B cell (primary cell): Measurements from ENCODE around the gene PTPRN2. TPM values are rescaled to one million over a fixed set of nuclear protein-coding genes. Genes with fewer than 3 reads are reported as not detected.

Source experiments
- ATAC-seq: fragments of 200-7000 bp; cut with Tn5 transposase; one replicate; pipeline ENCODE4 v1.10.0; 2021; ENCODE audit warnings: low read depth, mild to moderate bottlenecking, moderate number of reproducible peaks, moderate library complexity
- CTCF ChIA-PET: fragments of 350-600 bp; sonication (Branson Sonifier 250); formaldehyde crosslinking; loops from one replicate; lab custom pipeline; 2021; ENCODE audit warnings: antibody characterized with exemption, inconsistent platforms; lab: Charles Lee
- POLR2A ChIA-PET: fragments of 350-600 bp; sonication (Branson Sonifier 250); formaldehyde crosslinking; loops from one replicate; lab custom pipeline; 2021; ENCODE audit warnings: antibody characterized with exemption; lab: Charles Lee
- DNase-seq: peaks from one replicate; pipeline ENCODE4 v3.0.0; 2013
- H2AFZ ChIP-seq: 2 replicates; pipeline ENCODE4 v1.6.1; 2012; ENCODE audit warnings: mild to moderate bottlenecking, low read depth, low read length; ENCODE audit not compliant: insufficient read depth, poor library complexity, severe bottlenecking
- H3K27ac ChIP-seq, 2 donors: 1 replicate in 1 of 2; 2 replicates in 1 of 2; pipeline ENCODE4 v1.5.1; 2012 to 2013; ENCODE audit warnings: low read length in 2 of 2, mild to moderate bottlenecking in 2 of 2, moderate library complexity in 1 of 2
- H3K27me3 ChIP-seq, 4 experiments: fragments of 200-600 bp in 1 of 4; sonication (generic) in 1 of 4; replicated peaks in 1 of 4; 1 replicate in 2 of 4; 2 replicates in 2 of 4; pipeline versions ENCODE4 v1.6.1 to v1.7.0; 2013 to 2016; ENCODE audit warnings: low read length in 3 of 4, mild to moderate bottlenecking in 2 of 4, mixed read lengths in 1 of 4, moderate library complexity in 1 of 4; ENCODE audit not compliant: insufficient read depth in 4 of 4, control insufficient read depth in 3 of 4; ENCODE audit errors: control extremely low read depth in 1 of 4
- H3K36me3 ChIP-seq, 2 experiments: replicated peaks in 1 of 2; 1 replicate in 1 of 2; 2 replicates in 1 of 2; pipeline versions ENCODE4 v1.6.1 to v1.7.1; 2013; ENCODE audit warnings: low read length in 1 of 2; ENCODE audit not compliant: insufficient read depth in 2 of 2, control insufficient read depth in 1 of 2; ENCODE audit errors: control extremely low read depth in 1 of 2, extremely low read depth in 1 of 2
- H3K4me1 ChIP-seq, 2 donors: fragments of 200-600 bp in 1 of 2; sonication (generic) in 1 of 2; 1 replicate in 1 of 2; 2 replicates in 1 of 2; pipeline versions ENCODE4 v1.5.1 to v1.6.1; 2013 to 2017; ENCODE audit warnings: low read length in 2 of 2; ENCODE audit not compliant: control insufficient read depth in 2 of 2, insufficient read depth in 2 of 2
- H3K4me2 ChIP-seq: replicated peaks from 2 replicates; pipeline ENCODE3; 2012; ENCODE audit warnings: mild to moderate bottlenecking, low read depth, low read length; ENCODE audit not compliant: poor library complexity, severe bottlenecking
- H3K4me3 ChIP-seq, 5 experiments: fragments of 200-600 bp in 1 of 5; sonication (generic) in 1 of 5; 1 replicate in 3 of 5; 2 replicates in 2 of 5; pipeline versions ENCODE4 v1.5.1 to v1.7.0; 2011 to 2016; ENCODE audit warnings: low read length in 4 of 5, mild to moderate bottlenecking in 4 of 5, low read depth in 2 of 5, control low read depth in 1 of 5, moderate library complexity in 1 of 5; ENCODE audit not compliant: insufficient read depth in 1 of 5; ENCODE audit errors: control extremely low read depth in 1 of 5, extremely low read depth in 1 of 5
- H3K79me2 ChIP-seq: fragments of 200-600 bp; sonication (generic); one replicate; pipeline ENCODE4 v1.6.0; 2016; ENCODE audit warnings: low read length; ENCODE audit not compliant: control insufficient read depth, insufficient read depth
- H3K9ac ChIP-seq: fragments of 200-600 bp; sonication (generic); 2 replicates; pipeline ENCODE4 v1.6.1; 2017; ENCODE audit warnings: mild to moderate bottlenecking, low read length, moderate library complexity
- H3K9me3 ChIP-seq, 3 donors: one replicate each; pipeline versions ENCODE4 v1.6.1 to v1.7.1; 2013; ENCODE audit warnings: low read length in 2 of 3; ENCODE audit not compliant: control insufficient read depth in 2 of 3, insufficient read depth in 1 of 3; ENCODE audit errors: control extremely low read depth in 1 of 3
- H4K20me1 ChIP-seq: 2 replicates; pipeline ENCODE4 v1.6.0; 2012; ENCODE audit warnings: mild to moderate bottlenecking, low read length; ENCODE audit not compliant: insufficient read depth, control insufficient read depth, poor library complexity, severe bottlenecking
- H3K27ac Mint-ChIP-seq: one replicate; pipeline ENCODE4 v1.8.0; 2021; ENCODE audit warnings: mixed read lengths
- H3K27me3 Mint-ChIP-seq: one replicate; pipeline ENCODE4 v1.8.0; 2021; ENCODE audit warnings: mixed read lengths
- H3K4me1 Mint-ChIP-seq: one replicate; pipeline ENCODE4 v1.8.0; 2021; ENCODE audit warnings: mixed read lengths
- H3K4me3 Mint-ChIP-seq: one replicate; pipeline ENCODE4 v1.8.0; 2021; ENCODE audit warnings: mixed read lengths
- H3K9me3 Mint-ChIP-seq: one replicate; pipeline ENCODE4 v1.8.0; 2022; ENCODE audit warnings: mixed read lengths; ENCODE audit not compliant: insufficient read depth
- EZH2 ChIP-seq: IDR thresholded peaks from 2 replicates; pipeline ENCODE4 v1.6.1; 2012; ENCODE audit warnings: borderline replicate concordance, low read depth, mild to moderate bottlenecking, moderate library complexity, low read length; ENCODE audit not compliant: insufficient read depth, poor library complexity, severe bottlenecking
- WGBS: methylation state at CpG from one replicate; pipeline ENCODE4 v1.1.5; 2013; ENCODE audit warnings: missing lambda C conversion rate; ENCODE audit not compliant: insufficient coverage; 5-methylcytosine and 5-hydroxymethylcytosine counted together
- intact Hi-C: fragments of 100-400 bp; cut with micrococcal nuclease; formaldehyde crosslinking; loops from one replicate; pipeline ENCODE4 v1.10.0; 2022
- polyA plus RNA-seq: library from polyadenylated mRNA; depleted of rRNA; stranded (reverse); fragments of >200 nt; gene quantifications from 2 replicates; pipeline ENCODE4 v1.2.3, GENCODE V29; 2012
- total RNA-seq, 2 donors: library from RNA; stranded (reverse); fragments of 120-200 nt in 1 of 2; gene quantifications; 1 replicate in 1 of 2; 2 replicates in 1 of 2; pipeline versions ENCODE4 v1.2.3 to v1.2.4, GENCODE V29; 2013 to 2022
- TF ChIP-seq, protein P1 (sequence below): fragments of 200-600 bp; IDR thresholded peaks from one replicate; pipeline ENCODE4 v1.8.0; 2022; ENCODE audit warnings: antibody characterized with exemption, mild to moderate bottlenecking

The PTPRN2 gene
- total and polyA plus RNA-seq, 2 donors (not counting 1 experiment from before 2014, with no cell fraction given): 2.0 to 5.0 TPM

DNA sequence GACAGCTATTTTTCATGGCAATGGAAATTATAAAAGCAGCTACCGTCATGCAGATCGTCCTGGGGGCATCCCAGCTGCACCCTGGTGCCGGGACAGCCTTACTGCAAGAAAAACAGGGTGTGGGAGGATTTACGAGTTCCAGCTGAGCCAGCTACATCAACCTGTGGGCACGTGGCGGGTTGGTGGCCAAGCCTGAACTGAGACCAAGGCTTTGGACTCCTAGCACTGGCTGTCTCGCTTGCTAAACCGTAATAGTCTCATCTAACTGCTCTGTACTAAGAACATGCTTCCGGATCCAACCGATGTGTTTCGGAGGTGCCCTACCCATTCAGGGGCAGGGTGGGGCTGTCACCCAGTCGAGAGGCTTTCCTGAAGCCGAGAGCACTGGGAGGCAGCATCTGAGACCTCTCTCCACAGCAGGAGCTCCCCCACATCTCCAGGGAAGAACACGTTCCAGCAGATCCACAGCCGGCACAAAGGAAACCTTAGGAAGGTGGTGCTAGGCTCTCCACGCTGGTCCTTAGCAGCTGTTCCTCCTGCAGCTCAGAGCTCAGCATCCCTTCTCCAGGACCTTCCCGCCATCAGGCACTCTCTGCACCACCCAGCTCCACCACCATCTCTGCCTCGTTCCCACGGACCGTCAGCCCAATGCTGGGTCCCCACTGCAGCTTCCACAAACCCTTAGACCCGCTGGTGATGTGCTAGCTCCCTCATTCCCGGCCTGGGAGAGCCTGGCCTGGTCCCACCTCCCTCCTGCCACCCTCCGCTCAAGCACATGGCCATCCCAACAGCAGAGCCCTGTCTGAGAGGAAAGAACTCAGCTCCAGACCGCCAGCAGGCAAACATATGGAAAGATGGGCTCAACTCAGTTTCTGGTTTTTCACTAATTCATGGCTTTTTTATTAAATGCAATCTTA lies 158.5 kb downstream of the PTPRN2 start:
- Histone ChIP-seq H3K9me3 (peaks cover 0 to 10% (median 0%) of the 10 kb centered on the region in 3 donors), H3K27ac (no peak overlapping the region), H3K4me2 (no peak overlapping the region), H3K79me2 (no peaks in the 10 kb centered on the region), H3K4me3 (no peak overlapping the region), H3K4me1 (peaks cover 0 to 8% of the 10 kb centered on the region in 2 donors), H4K20me1 (no peaks in the 10 kb centered on the region), H2AFZ (no peak overlapping the region), H3K27me3 (no peaks in the 10 kb centered on the region), H3K36me3 (no peaks in the 10 kb centered on the region), H3K9ac (no peak overlapping the region)
- no peak overlapping the region for H3K27ac Mint-ChIP-seq
- no peak for DNase-seq
- WGBS: 77% methylated on average over 22 of the region's 24 CpGs
- H3K4me1 Mint-ChIP-seq: no peaks in the 10 kb centered on the region
- POLR2A ChIA-PET: no interaction called here
- TF ChIP-seq, protein P1, sequence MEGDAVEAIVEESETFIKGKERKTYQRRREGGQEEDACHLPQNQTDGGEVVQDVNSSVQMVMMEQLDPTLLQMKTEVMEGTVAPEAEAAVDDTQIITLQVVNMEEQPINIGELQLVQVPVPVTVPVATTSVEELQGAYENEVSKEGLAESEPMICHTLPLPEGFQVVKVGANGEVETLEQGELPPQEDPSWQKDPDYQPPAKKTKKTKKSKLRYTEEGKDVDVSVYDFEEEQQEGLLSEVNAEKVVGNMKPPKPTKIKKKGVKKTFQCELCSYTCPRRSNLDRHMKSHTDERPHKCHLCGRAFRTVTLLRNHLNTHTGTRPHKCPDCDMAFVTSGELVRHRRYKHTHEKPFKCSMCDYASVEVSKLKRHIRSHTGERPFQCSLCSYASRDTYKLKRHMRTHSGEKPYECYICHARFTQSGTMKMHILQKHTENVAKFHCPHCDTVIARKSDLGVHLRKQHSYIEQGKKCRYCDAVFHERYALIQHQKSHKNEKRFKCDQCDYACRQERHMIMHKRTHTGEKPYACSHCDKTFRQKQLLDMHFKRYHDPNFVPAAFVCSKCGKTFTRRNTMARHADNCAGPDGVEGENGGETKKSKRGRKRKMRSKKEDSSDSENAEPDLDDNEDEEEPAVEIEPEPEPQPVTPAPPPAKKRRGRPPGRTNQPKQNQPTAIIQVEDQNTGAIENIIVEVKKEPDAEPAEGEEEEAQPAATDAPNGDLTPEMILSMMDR: no peak
- no peak for TF ChIP-seq EZH2
- H3K9me3 Mint-ChIP-seq: no peaks in the 10 kb centered on the region
- intact Hi-C loops: no loop called here
- no peak for ATAC-seq
- no peak overlapping the region for H3K4me3 Mint-ChIP-seq
- CTCF ChIA-PET: no interaction called here
- no peaks in the 10 kb centered on the region for H3K27me3 Mint-ChIP-seq
